Renal cortex interstitium (tissue), 3 donors: ENCODE results near the gene C10orf95. TPM values are rescaled to one million over a fixed set of nuclear protein-coding genes. Genes with fewer than 3 reads are reported as not detected.

Experiments
- polyA plus RNA-seq, 3 donors: library from polyadenylated mRNA; unstranded; fragments of 120-200 nt; gene quantifications; one replicate each; pipeline ENCODE4 v1.2.1, GENCODE V29; 2013; ENCODE audit not compliant: insufficient read length in 3 of 3

C10orf95 gene
- polyA plus RNA-seq, 3 donors = 0.78 to 2.3 (median 1.3) TPM

Other genes starting within 250 kb of the C10orf95 start
- 1 to 10 TPM; 2.2 to 3.1 (median 2.9) TPM for gene ELOVL3, start 225.2 kb downstream of the C10orf95 start, polyA plus RNA-seq
- gene PITX3, start 210.0 kb downstream of the C10orf95 start, polyA plus RNA-seq = 1 to 10 TPM in 2 of 3 donors, under 1 TPM in 1; 0.44 to 1.4 (median 1.2) TPM
- gene GBF1, start 206.0 kb downstream of the C10orf95 start, polyA plus RNA-seq = 10 to 100 TPM; 44.2 to 52.3 (median 49.6) TPM
- gene NFKB2, start 55.8 kb downstream of the C10orf95 start, polyA plus RNA-seq = 10 to 100 TPM; 15.2 to 23.8 (median 22.9) TPM
- gene PSD, start 32.8 kb downstream of the C10orf95 start, polyA plus RNA-seq = 10 to 100 TPM in 2 of 3 donors, 1 to 10 TPM in 1; 7.4 to 13.1 (median 12.2) TPM
- gene FBXL15, start 30.7 kb downstream of the C10orf95 start, polyA plus RNA-seq = 10 to 100 TPM in 2 of 3 donors, 1 to 10 TPM in 1; 4.9 to 12.5 (median 12.0) TPM
- 10 to 100 TPM; 76.8 to 92.1 (median 87.1) TPM for gene CUEDC2, start 19.0 kb downstream of the C10orf95 start, polyA plus RNA-seq
- gene ACTR1A, start 51.2 kb upstream of the C10orf95 start, polyA plus RNA-seq = 10 to 100 TPM; 74.2 to 95.7 (median 81.9) TPM
- 10 to 100 TPM; 27.3 to 30.3 (median 28.2) TPM for gene SUFU, start 52.4 kb upstream of the C10orf95 start, polyA plus RNA-seq
- gene TRIM8, start 192.9 kb upstream of the C10orf95 start, polyA plus RNA-seq = 100 to 1,000 TPM; 124 to 132 (median 127) TPM